Urinary bladder (tissue), 4 donors: ENCODE data around the gene RPS4Y1. TPM values are rescaled to one million over a fixed set of nuclear protein-coding genes. Genes with fewer than 3 reads are reported as not detected.
"Not testable (repeated sequence)": the region's sequence is repeated elsewhere in the genome, so short reads cannot be mapped to it uniquely, and the experiment has no call there.

Source experiments
- DNase-seq: peaks from one replicate; pipeline ENCODE4 v3.0.0-alpha.2; 2015; ENCODE audit errors: extremely low spot score
- H3K27ac ChIP-seq: one replicate; pipeline ENCODE4 v1.5.1; 2013; ENCODE audit warnings: low read depth, mild to moderate bottlenecking, moderate library complexity
- H3K36me3 ChIP-seq: one replicate; pipeline ENCODE4 v1.6.1; 2013; ENCODE audit warnings: mild to moderate bottlenecking, moderate library complexity; ENCODE audit not compliant: insufficient read depth
- H3K4me1 ChIP-seq: one replicate; pipeline ENCODE4 v1.6.1; 2013; ENCODE audit warnings: mild to moderate bottlenecking, moderate library complexity; ENCODE audit not compliant: insufficient read depth
- H3K4me3 ChIP-seq: one replicate; pipeline ENCODE4 v1.5.1; 2013; ENCODE audit warnings: low read depth, low read length
- WGBS: extraction: QIAGEN DNeasy Blood & Tissue Kit; methylation state at CpG from one replicate; pipeline ENCODE4 v1.1.7; 2013; 5-methylcytosine and 5-hydroxymethylcytosine counted together
- polyA plus RNA-seq: library from polyadenylated mRNA; stranded (reverse); fragments of 200-250 nt; gene quantifications from one replicate; pipeline ENCODE4 v1.2.3, GENCODE V29; 2013
- total RNA-seq: library from RNA; depleted of rRNA; stranded (reverse); fragments of >200 nt; gene quantifications from one replicate; pipeline ENCODE4 v1.2.3, GENCODE V29; 2014
- donor health status: healthy with polysubstance abuse.
- donor health status: healthy.

Gene RPS4Y1
- total and polyA plus RNA-seq, 2 donors, result 453 TPM; not detected in 1

DNA sequence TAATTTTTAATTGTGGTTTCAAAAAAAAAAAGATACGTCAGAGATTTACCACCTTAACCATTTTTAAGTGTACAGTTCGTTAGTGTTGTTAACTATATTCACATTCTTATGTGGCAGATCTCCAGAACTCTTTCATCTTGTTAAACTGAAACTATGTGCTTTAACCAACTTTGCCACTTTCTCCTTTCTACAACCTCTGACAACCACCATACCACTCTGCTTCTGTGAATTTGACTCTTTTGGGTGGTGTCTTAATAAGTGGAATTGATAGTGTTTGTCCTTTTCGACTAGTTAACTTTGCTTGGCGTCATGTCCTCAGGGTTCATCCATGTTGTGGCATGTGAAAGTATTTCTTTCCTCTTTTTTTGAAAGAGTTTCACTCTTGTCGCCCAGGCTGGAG, 15.7 kb downstream of the RPS4Y1 start:
- no peak overlapping the region for H3K4me3 ChIP-seq
- DNase-seq, result no peak
- no peaks in the 10 kb centered on the region for H3K4me1 ChIP-seq
- no peaks in the 10 kb centered on the region for H3K36me3 ChIP-seq
- WGBS, result 91% methylated on average over 5 of the region's 5 CpGs
- no peak overlapping the region for H3K27ac ChIP-seq

DNA sequence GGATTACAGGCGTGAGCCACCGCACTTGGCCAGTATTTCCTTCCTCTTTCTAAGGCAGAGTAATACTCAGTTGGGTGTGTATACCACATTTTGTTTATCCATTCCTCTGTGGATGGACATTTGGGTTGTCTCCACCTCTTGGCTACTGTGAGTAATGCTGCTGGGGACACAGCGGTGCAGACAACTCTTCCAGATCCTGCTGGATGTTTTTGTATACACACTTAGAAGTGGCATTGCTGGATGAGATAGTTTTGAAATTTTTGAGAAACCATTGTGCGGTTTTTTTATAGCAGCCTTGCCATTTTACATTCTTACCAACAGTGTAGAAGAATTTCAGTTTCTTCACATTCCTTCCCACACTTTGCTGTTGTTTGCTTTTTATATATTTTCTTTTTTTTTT, 16.3 kb downstream of the RPS4Y1 start:
- DNase-seq, result no peak
- Histone ChIP-seq H3K4me1 (no peaks in the 10 kb centered on the region), H3K27ac (no peak overlapping the region), H3K36me3 (no peaks in the 10 kb centered on the region), H3K4me3 (no peak overlapping the region)
- 87% methylated on average over 4 of the region's 4 CpGs for WGBS

DNA sequence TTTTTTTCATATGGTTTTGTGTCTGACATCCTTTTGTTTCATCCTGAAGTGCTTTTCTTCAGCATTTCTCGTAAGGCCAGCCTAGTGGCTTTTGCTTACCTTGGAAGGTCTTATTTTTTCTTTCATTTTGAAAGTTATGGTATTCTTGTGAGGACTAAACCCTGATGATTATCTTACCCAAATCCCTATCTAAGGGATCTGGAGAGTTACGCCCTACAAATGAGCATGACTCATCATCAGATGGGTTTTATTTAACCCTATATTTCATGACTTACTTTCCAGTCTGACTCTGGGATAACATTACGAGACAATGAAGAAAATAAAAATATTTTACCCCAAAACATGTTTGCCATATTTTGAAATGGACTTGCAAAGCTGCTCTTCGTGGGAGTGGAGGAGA, 18.4 kb downstream of the RPS4Y1 start:
- no peaks in the 10 kb centered on the region for H3K4me1 ChIP-seq
- no peaks in the 10 kb centered on the region for H3K36me3 ChIP-seq
- WGBS, result 63% methylated on average over 4 of the region's 4 CpGs
- no peak overlapping the region for H3K4me3 ChIP-seq
- DNase-seq, result no peak
- no peak overlapping the region for H3K27ac ChIP-seq

GRCh38 chrY:2860511-2860910, 19.1 kb downstream of the RPS4Y1 start:
- no peak overlapping the region for H3K4me3 ChIP-seq
- no peaks in the 10 kb centered on the region for H3K36me3 ChIP-seq
- 34% methylated on average over 2 of the region's 2 CpGs for WGBS
- no peaks in the 10 kb centered on the region for H3K4me1 ChIP-seq
- H3K27ac ChIP-seq, result no peak overlapping the region
- DNase-seq, result no peak

DNA sequence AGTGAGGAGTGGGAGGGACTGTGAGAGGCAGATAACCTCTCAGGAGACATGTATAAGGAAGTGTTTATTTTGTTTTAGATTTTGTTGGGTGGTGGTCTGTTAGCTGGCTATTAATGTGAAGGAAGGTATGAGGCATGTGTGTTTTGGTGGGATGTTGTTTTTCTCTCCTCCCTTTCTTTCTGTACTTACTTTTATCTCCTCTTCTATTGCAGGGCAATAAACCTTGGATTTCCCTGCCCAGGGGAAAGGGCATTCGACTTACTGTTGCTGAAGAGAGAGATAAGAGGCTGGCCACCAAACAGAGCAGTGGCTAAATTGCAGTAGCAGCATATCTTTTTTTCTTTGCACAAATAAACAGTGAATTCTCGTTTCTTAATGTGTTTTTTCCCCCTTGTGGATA, 25.2 kb downstream of the RPS4Y1 start:
- Histone ChIP-seq H3K4me3 (no peak overlapping the region), H3K4me1 (no peaks in the 10 kb centered on the region), H3K27ac (no peak overlapping the region), H3K36me3 (no peaks in the 10 kb centered on the region)
- DNase-seq, result no peak
- WGBS, result 15% methylated on average over 2 of the region's 2 CpGs

- no peaks in the 10 kb centered on the region for H3K4me1 ChIP-seq
- H3K4me3 ChIP-seq, result no peak overlapping the region
- H3K36me3 ChIP-seq, result no peaks in the 10 kb centered on the region
- WGBS, result 91% methylated on average over 8 of the region's 8 CpGs
- DNase-seq, result no peak
- H3K27ac ChIP-seq, result no peak overlapping the region
These were observed 26.1 kb downstream of the RPS4Y1 start for GRCh38 chrY:2867469-2867868.

DNA sequence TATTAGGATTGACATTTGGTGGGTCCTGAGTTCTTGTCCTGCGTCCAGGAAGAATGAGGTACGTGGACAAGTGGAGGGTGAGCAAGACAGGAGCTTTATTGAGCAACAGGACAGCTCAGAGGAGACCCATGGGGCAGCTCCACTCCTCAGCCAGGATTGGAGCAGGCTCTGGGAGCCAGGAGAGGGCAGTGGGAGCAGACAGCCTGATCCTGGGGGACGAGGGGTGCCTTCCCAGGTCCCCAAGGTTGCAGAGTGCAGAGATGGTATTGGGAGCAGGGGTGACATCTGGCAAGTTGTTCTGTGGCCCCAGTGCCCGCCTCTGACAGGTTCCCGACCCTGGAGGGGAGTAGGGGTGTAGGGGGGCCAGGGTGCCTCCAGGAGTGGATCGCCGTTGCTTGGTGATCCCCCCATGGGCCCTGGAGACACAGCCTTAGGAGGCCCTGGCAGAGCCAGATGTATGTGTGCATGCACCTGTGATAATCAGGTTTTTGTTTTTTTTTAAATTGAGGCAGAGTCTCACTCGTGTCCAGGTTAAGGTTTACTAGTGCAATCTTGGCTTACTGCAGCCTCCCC, 26.7 kb downstream of the RPS4Y1 start:
- no peak overlapping the region for H3K4me3 ChIP-seq
- 93% methylated on average over 8 of the region's 8 CpGs for WGBS
- no peak overlapping the region for H3K27ac ChIP-seq
- no peaks in the 10 kb centered on the region for H3K4me1 ChIP-seq
- no peak for DNase-seq
- H3K36me3 ChIP-seq, result no peaks in the 10 kb centered on the region

- not testable (repeated sequence) for H3K36me3 ChIP-seq, DNase-seq, H3K27ac ChIP-seq, H3K4me3 ChIP-seq, H3K4me1 ChIP-seq
- 98% methylated on average over 9 of the region's 9 CpGs for WGBS
These were observed 30.8 kb downstream of the RPS4Y1 start for GRCh38 chrY:2872234-2872633.

DNA sequence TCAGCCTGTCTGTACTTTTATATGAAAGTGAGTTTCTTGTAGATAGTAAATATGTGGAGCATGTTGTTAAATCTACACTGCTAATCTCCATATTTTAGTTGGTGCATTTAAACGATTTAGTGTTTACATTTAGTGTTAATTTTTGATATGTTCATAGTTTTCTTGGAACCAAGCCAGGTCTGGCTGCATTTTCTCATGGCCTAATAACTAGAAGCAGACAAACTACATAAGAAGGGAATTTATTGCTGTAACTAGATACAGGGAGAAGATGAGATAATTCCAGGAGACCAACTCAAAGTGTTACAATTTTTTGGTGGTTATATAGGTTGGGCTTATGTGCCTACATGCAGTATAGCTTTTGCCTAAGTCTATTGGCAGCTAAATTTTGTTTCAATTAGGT, 32.8 kb downstream of the RPS4Y1 start:
- WGBS, result 14% methylated on average over 1 of the region's 1 CpG
- H3K36me3 ChIP-seq, result no peaks in the 10 kb centered on the region
- no peak overlapping the region for H3K4me3 ChIP-seq
- H3K4me1 ChIP-seq, result no peaks in the 10 kb centered on the region
- no peak overlapping the region for H3K27ac ChIP-seq
- DNase-seq, result no peak

GRCh38 chrY:2883561-2883960, 42.2 kb downstream of the RPS4Y1 start:
- Histone ChIP-seq H3K4me3 (no peak overlapping the region), H3K36me3 (no peaks in the 10 kb centered on the region), H3K27ac (no peak overlapping the region), H3K4me1 (no peaks in the 10 kb centered on the region)
- WGBS, result 65% methylated on average over 1 of the region's 1 CpG
- DNase-seq, result no peak

DNA sequence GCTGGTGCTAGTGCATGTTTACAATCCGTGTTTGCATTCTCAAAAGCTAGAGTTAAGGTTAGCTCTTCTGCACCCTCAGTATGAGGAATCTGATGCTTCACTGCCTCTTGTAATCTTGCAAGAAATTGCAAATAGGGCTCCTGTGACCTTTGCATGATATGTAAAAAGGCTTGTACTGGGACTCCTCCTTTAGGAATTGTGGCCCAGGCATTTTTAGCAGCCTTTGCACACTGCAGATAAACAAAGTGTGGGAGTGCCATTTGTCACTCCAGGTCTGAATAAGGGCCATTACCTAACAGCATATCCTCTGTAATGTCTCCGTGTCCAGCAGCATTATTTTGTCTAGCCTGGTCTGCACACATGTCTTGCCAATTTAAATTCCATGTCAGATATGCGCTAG, 44.5 kb downstream of the RPS4Y1 start:
- no peak overlapping the region for H3K27ac ChIP-seq
- H3K4me3 ChIP-seq, result no peak overlapping the region
- no peaks in the 10 kb centered on the region for H3K4me1 ChIP-seq
- WGBS, result 47% methylated on average over 3 of the region's 3 CpGs
- no peak for DNase-seq
- H3K36me3 ChIP-seq, result no peaks in the 10 kb centered on the region

GRCh38 chrY:2887386-2887785, 46.0 kb downstream of the RPS4Y1 start:
- Histone ChIP-seq H3K27ac (no peak overlapping the region), H3K4me3 (no peak overlapping the region), H3K4me1 (no peaks in the 10 kb centered on the region), H3K36me3 (no peaks in the 10 kb centered on the region)
- 51% methylated on average over 5 of the region's 5 CpGs for WGBS
- DNase-seq, result no peak

- no peaks in the 10 kb centered on the region for H3K4me1 ChIP-seq
- H3K36me3 ChIP-seq, result no peaks in the 10 kb centered on the region
- H3K4me3 ChIP-seq, result no peak overlapping the region
- WGBS, result 78% methylated on average over 3 of the region's 3 CpGs
- no peak overlapping the region for H3K27ac ChIP-seq
- DNase-seq, result no peak
These were observed 46.6 kb downstream of the RPS4Y1 start for GRCh38 chrY:2887955-2888354.

GRCh38 chrY:2893471-2893870, 52.1 kb downstream of the RPS4Y1 start:
- no peak for DNase-seq
- Histone ChIP-seq H3K4me3 (no peak overlapping the region), H3K36me3 (no peaks in the 10 kb centered on the region), H3K27ac (no peak overlapping the region), H3K4me1 (no peaks in the 10 kb centered on the region)
- 85% methylated on average over 1 of the region's 1 CpG for WGBS

- Histone ChIP-seq H3K4me3 (no peak overlapping the region), H3K27ac (no peak overlapping the region), H3K36me3 (no peaks in the 10 kb centered on the region), H3K4me1 (no peaks in the 10 kb centered on the region)
- DNase-seq, result no peak
- WGBS, result 96% methylated on average over 2 of the region's 2 CpGs
These were observed 54.6 kb downstream of the RPS4Y1 start for GRCh38 chrY:2896050-2896449.
